ENCODE results near the gene CAMKK1.

Gene CAMKK1

GRCh38 chr17:3910420-3911270, 17.8 kb upstream of the CAMKK1 start:
- Histone ChIP-seq H2BK12ac (ENCODE audit: low read length in 2 of 2) (no peak overlapping the region), H3K27me3 (ENCODE audit: control insufficient read depth in 1 of 2, insufficient read depth in 1 of 2, low read length in 2 of 2) (peaks cover 0 to 34% of the 10 kb centered on the region in 2 experiments), H3K9me3 (ENCODE audit: control insufficient read depth, low read length) (no peaks in the 10 kb centered on the region), H2AFZ (ENCODE audit: low read depth, low read length) (no peak overlapping the region), H3K9ac (ENCODE audit: low read length) (no peak overlapping the region), H2BK120ac (ENCODE audit: low read depth, low read length) (no peak overlapping the region), H3K4ac (ENCODE audit: low read depth in 1 of 2, low read length in 2 of 2) (no peak overlapping the region), H3K4me2 (ENCODE audit: low read length, poor library complexity, severe bottlenecking) (no peak overlapping the region), H3K23ac (ENCODE audit: low read length in 2 of 2) (peak overlapping the region in 1 of 2 experiments; percentile 79), H3K14ac (ENCODE audit: low read length in 2 of 2) (no peak overlapping the region), H3K36me3 (ENCODE audit: control insufficient read depth in 1 of 2, insufficient read depth in 2 of 2, low read depth in 1 of 2, low read length in 2 of 2) (no peaks in the 10 kb centered on the region), H3K18ac (ENCODE audit: low read depth in 1 of 2, low read length in 2 of 2) (no peak overlapping the region), H3K79me1 (replicated peaks; ENCODE audit: low read length, poor library complexity, severe bottlenecking) (no peaks in the 10 kb centered on the region), H2AK5ac (ENCODE audit: low read length, severe bottlenecking) (no peak overlapping the region), H3K27ac (ENCODE audit: low read length, poor library complexity, severe bottlenecking) (no peak overlapping the region), H3K4me3 (ENCODE audit: insufficient read depth in 1 of 2, low read depth in 1 of 2, low read length in 2 of 2) (no peak overlapping the region), H4K91ac (ENCODE audit: low read length) (no peak overlapping the region), H4K8ac (ENCODE audit: low read length) (no peak overlapping the region), H2BK15ac (ENCODE audit: low read depth, poor library complexity, severe bottlenecking) (no peak overlapping the region), H3K4me1 (ENCODE audit: control insufficient read depth, insufficient read depth, low read depth, low read length) (no peaks in the 10 kb centered on the region), H2BK5ac (ENCODE audit: low read depth, low read length, poor library complexity, severe bottlenecking) (no peak overlapping the region)
- no peak for DNase-seq
- WGBS, result 82% methylated on average over 11 of the region's 11 CpGs

GRCh38 chr17:3909257-3909656, 16.4 kb upstream of the CAMKK1 start:
- Histone ChIP-seq H2BK5ac (ENCODE audit: low read depth, low read length, poor library complexity, severe bottlenecking) (no peak overlapping the region), H4K91ac (ENCODE audit: low read length) (no peak overlapping the region), H3K27me3 (ENCODE audit: control insufficient read depth in 1 of 2, insufficient read depth in 1 of 2, low read length in 2 of 2) (peaks cover 0 to 36% of the 10 kb centered on the region in 2 experiments), H3K9me3 (ENCODE audit: control insufficient read depth, low read length) (no peaks in the 10 kb centered on the region), H2AK5ac (ENCODE audit: low read length, severe bottlenecking) (no peak overlapping the region), H3K14ac (ENCODE audit: low read length in 2 of 2) (no peak overlapping the region), H3K18ac (ENCODE audit: low read depth in 1 of 2, low read length in 2 of 2) (no peak overlapping the region), H2BK120ac (ENCODE audit: low read depth, low read length) (no peak overlapping the region), H4K8ac (ENCODE audit: low read length) (no peak overlapping the region), H3K4me1 (ENCODE audit: control insufficient read depth, insufficient read depth, low read depth, low read length) (no peaks in the 10 kb centered on the region), H3K9ac (ENCODE audit: low read length) (no peak overlapping the region), H3K23ac (ENCODE audit: low read length in 2 of 2) (no peak overlapping the region), H2AFZ (ENCODE audit: low read depth, low read length) (no peak overlapping the region), H3K79me1 (replicated peaks; ENCODE audit: low read length, poor library complexity, severe bottlenecking) (no peaks in the 10 kb centered on the region), H2BK15ac (ENCODE audit: low read depth, poor library complexity, severe bottlenecking) (no peak overlapping the region), H3K4me3 (ENCODE audit: insufficient read depth in 1 of 2, low read depth in 1 of 2, low read length in 2 of 2) (no peak overlapping the region), H2BK12ac (ENCODE audit: low read length in 2 of 2) (no peak overlapping the region), H3K4me2 (ENCODE audit: low read length, poor library complexity, severe bottlenecking) (no peak overlapping the region), H3K27ac (ENCODE audit: low read length, poor library complexity, severe bottlenecking) (no peak overlapping the region), H3K4ac (ENCODE audit: low read depth in 1 of 2, low read length in 2 of 2) (no peak overlapping the region), H3K36me3 (ENCODE audit: control insufficient read depth in 1 of 2, insufficient read depth in 2 of 2, low read depth in 1 of 2, low read length in 2 of 2) (no peaks in the 10 kb centered on the region)
- DNase-seq, result no peak
- 98% methylated on average over 12 of the region's 12 CpGs for WGBS

GRCh38 chr17:3907483-3908216, 14.8 kb upstream of the CAMKK1 start:
- peak overlapping the region in 1 of 2 experiments; percentile 42 for H3K23ac ChIP-seq (ENCODE audit: low read length in 2 of 2)
- peaks cover 0 to 3% of the 10 kb centered on the region in 2 experiments for H3K36me3 ChIP-seq (ENCODE audit: control insufficient read depth in 1 of 2, insufficient read depth in 2 of 2, low read depth in 1 of 2, low read length in 2 of 2)
- H3K9me3 ChIP-seq (ENCODE audit: control insufficient read depth, low read length), result no peaks in the 10 kb centered on the region
- no peak overlapping the region for H3K27ac ChIP-seq (ENCODE audit: low read length, poor library complexity, severe bottlenecking)
- H3K14ac ChIP-seq (ENCODE audit: low read length in 2 of 2), result peak overlapping the region in 1 of 2 experiments; percentile 18
- H3K9ac ChIP-seq (ENCODE audit: low read length), result no peak overlapping the region
- H2BK120ac ChIP-seq (ENCODE audit: low read depth, low read length), result no peak overlapping the region
- H2BK5ac ChIP-seq (ENCODE audit: low read depth, low read length, poor library complexity, severe bottlenecking), result no peak overlapping the region
- H3K4me3 ChIP-seq (ENCODE audit: insufficient read depth in 1 of 2, low read depth in 1 of 2, low read length in 2 of 2), result no peak overlapping the region
- no peak overlapping the region for H4K91ac ChIP-seq (ENCODE audit: low read length)
- no peak overlapping the region for H3K18ac ChIP-seq (ENCODE audit: low read depth in 1 of 2, low read length in 2 of 2)
- H4K8ac ChIP-seq (ENCODE audit: low read length), result no peak overlapping the region
- H2BK12ac ChIP-seq (ENCODE audit: low read length in 2 of 2), result no peak overlapping the region
- WGBS, result 74% methylated on average over 11 of the region's 11 CpGs
- H2AFZ ChIP-seq (ENCODE audit: low read depth, low read length), result no peak overlapping the region
- no peak overlapping the region for H2BK15ac ChIP-seq (ENCODE audit: low read depth, poor library complexity, severe bottlenecking)
- peaks cover 4 to 40% of the 10 kb centered on the region in 2 experiments for H3K27me3 ChIP-seq (ENCODE audit: control insufficient read depth in 1 of 2, insufficient read depth in 1 of 2, low read length in 2 of 2)
- H2AK5ac ChIP-seq (ENCODE audit: low read length, severe bottlenecking), result no peak overlapping the region
- no peak overlapping the region for H3K4me2 ChIP-seq (ENCODE audit: low read length, poor library complexity, severe bottlenecking)
- H3K4ac ChIP-seq (ENCODE audit: low read depth in 1 of 2, low read length in 2 of 2), result no peak overlapping the region
- no peaks in the 10 kb centered on the region for H3K79me1 ChIP-seq (replicated peaks; ENCODE audit: low read length, poor library complexity, severe bottlenecking)
- DNase-seq, result no peak
- peaks cover 12% of the 10 kb centered on the region for H3K4me1 ChIP-seq (ENCODE audit: control insufficient read depth, insufficient read depth, low read depth, low read length)

GRCh38 chr17:3906881-3907280, 14.0 kb upstream of the CAMKK1 start:
- H3K4ac ChIP-seq (ENCODE audit: low read depth in 1 of 2, low read length in 2 of 2), result no peak overlapping the region
- peaks cover 0 to 3% of the 10 kb centered on the region in 2 experiments for H3K36me3 ChIP-seq (ENCODE audit: control insufficient read depth in 1 of 2, insufficient read depth in 2 of 2, low read depth in 1 of 2, low read length in 2 of 2)
- peaks cover 4 to 36% of the 10 kb centered on the region in 2 experiments for H3K27me3 ChIP-seq (ENCODE audit: control insufficient read depth in 1 of 2, insufficient read depth in 1 of 2, low read length in 2 of 2)
- H3K4me2 ChIP-seq (ENCODE audit: low read length, poor library complexity, severe bottlenecking), result no peak overlapping the region
- H2AFZ ChIP-seq (ENCODE audit: low read depth, low read length), result no peak overlapping the region
- WGBS, result 84% methylated on average over 4 of the region's 4 CpGs
- no peak overlapping the region for H2AK5ac ChIP-seq (ENCODE audit: low read length, severe bottlenecking)
- H3K4me3 ChIP-seq (ENCODE audit: insufficient read depth in 1 of 2, low read depth in 1 of 2, low read length in 2 of 2), result no peak overlapping the region
- peaks cover 12% of the 10 kb centered on the region for H3K4me1 ChIP-seq (ENCODE audit: control insufficient read depth, insufficient read depth, low read depth, low read length)
- H2BK120ac ChIP-seq (ENCODE audit: low read depth, low read length), result no peak overlapping the region
- H3K14ac ChIP-seq (ENCODE audit: low read length in 2 of 2), result no peak overlapping the region
- H3K79me1 ChIP-seq (replicated peaks; ENCODE audit: low read length, poor library complexity, severe bottlenecking), result no peaks in the 10 kb centered on the region
- no peak overlapping the region for H4K8ac ChIP-seq (ENCODE audit: low read length)
- H3K9ac ChIP-seq (ENCODE audit: low read length), result no peak overlapping the region
- no peak for DNase-seq
- H2BK15ac ChIP-seq (ENCODE audit: low read depth, poor library complexity, severe bottlenecking), result no peak overlapping the region
- no peak overlapping the region for H2BK5ac ChIP-seq (ENCODE audit: low read depth, low read length, poor library complexity, severe bottlenecking)
- H2BK12ac ChIP-seq (ENCODE audit: low read length in 2 of 2), result no peak overlapping the region
- H3K27ac ChIP-seq (ENCODE audit: low read length, poor library complexity, severe bottlenecking), result no peak overlapping the region
- no peak overlapping the region for H3K23ac ChIP-seq (ENCODE audit: low read length in 2 of 2)
- no peak overlapping the region for H4K91ac ChIP-seq (ENCODE audit: low read length)
- no peak overlapping the region for H3K18ac ChIP-seq (ENCODE audit: low read depth in 1 of 2, low read length in 2 of 2)
- H3K9me3 ChIP-seq (ENCODE audit: control insufficient read depth, low read length), result no peaks in the 10 kb centered on the region
